Rectal smooth muscle tissue (tissue), 1 donor: ENCODE results near the gene SLC5A10.
"Not testable (repeated sequence)": the region's sequence is repeated elsewhere in the genome, so short reads cannot be mapped to it uniquely, and the experiment has no call there.

ENCODE experiments used
- H3K27ac ChIP-seq: one replicate; pipeline ENCODE4 v1.7.0; 2013; ENCODE audit warnings: low read depth, low read length, inconsistent platforms
- H3K27me3 ChIP-seq: one replicate; pipeline ENCODE4 v1.7.0; 2013; ENCODE audit warnings: low read length; ENCODE audit not compliant: control insufficient read depth, insufficient read depth
- H3K36me3 ChIP-seq: one replicate; pipeline ENCODE4 v1.7.0; 2013; ENCODE audit warnings: low read length; ENCODE audit not compliant: control insufficient read depth, insufficient read depth
- H3K4me1 ChIP-seq: one replicate; pipeline ENCODE4 v1.7.0; 2013; ENCODE audit warnings: low read length; ENCODE audit not compliant: control insufficient read depth, insufficient read depth
- H3K4me3 ChIP-seq: one replicate; pipeline ENCODE4 v1.7.0; 2013; ENCODE audit warnings: low read length
- H3K9ac ChIP-seq: one replicate; pipeline ENCODE4 v1.7.0; 2013; ENCODE audit warnings: low read length

Gene SLC5A10

GRCh38 chr17:19016881-19017280 is 64.9 kb downstream of the SLC5A10 start:
- Histone ChIP-seq H3K27ac (no peak overlapping the region), H3K4me1 (no peaks in the 10 kb centered on the region), H3K36me3 (no peaks in the 10 kb centered on the region), H3K4me3 (no peak overlapping the region), H3K9ac (no peak overlapping the region), H3K27me3 (no peaks in the 10 kb centered on the region)

- no peak overlapping the region for H3K27ac ChIP-seq
- H3K36me3 ChIP-seq, result no peaks in the 10 kb centered on the region
- H3K4me1 ChIP-seq, result no peaks in the 10 kb centered on the region
- H3K27me3 ChIP-seq, result no peaks in the 10 kb centered on the region
- no peak overlapping the region for H3K4me3 ChIP-seq
- no peak overlapping the region for H3K9ac ChIP-seq
These were observed 65.4 kb downstream of the SLC5A10 start for GRCh38 chr17:19017401-19017800.

GRCh38 chr17:19017804-19018599 is 66.0 kb downstream of the SLC5A10 start:
- Histone ChIP-seq H3K27me3 (no peaks in the 10 kb centered on the region), H3K36me3 (no peaks in the 10 kb centered on the region), H3K27ac (no peak overlapping the region), H3K9ac (no peak overlapping the region), H3K4me1 (no peaks in the 10 kb centered on the region), H3K4me3 (no peak overlapping the region)

- no peaks in the 10 kb centered on the region for H3K36me3 ChIP-seq
- H3K4me3 ChIP-seq, result no peak overlapping the region
- H3K4me1 ChIP-seq, result no peaks in the 10 kb centered on the region
- H3K9ac ChIP-seq, result no peak overlapping the region
- no peak overlapping the region for H3K27ac ChIP-seq
- no peaks in the 10 kb centered on the region for H3K27me3 ChIP-seq
These were observed 66.6 kb downstream of the SLC5A10 start for GRCh38 chr17:19018600-19018950.

- Histone ChIP-seq H3K4me3 (no peak overlapping the region), H3K36me3 (no peaks in the 10 kb centered on the region), H3K4me1 (no peaks in the 10 kb centered on the region), H3K27ac (no peak overlapping the region), H3K27me3 (no peaks in the 10 kb centered on the region), H3K9ac (no peak overlapping the region)
These were observed 67.3 kb downstream of the SLC5A10 start for GRCh38 chr17:19019041-19019941.

- Histone ChIP-seq H3K36me3 (no peaks in the 10 kb centered on the region), H3K27ac (no peak overlapping the region), H3K4me3 (no peak overlapping the region), H3K4me1 (no peaks in the 10 kb centered on the region), H3K27me3 (no peaks in the 10 kb centered on the region), H3K9ac (no peak overlapping the region)
These were observed 68.1 kb downstream of the SLC5A10 start for GRCh38 chr17:19020016-19020415.

- H3K36me3 ChIP-seq, H3K9ac ChIP-seq, H3K4me1 ChIP-seq, H3K27ac ChIP-seq, H3K4me3 ChIP-seq, H3K27me3 ChIP-seq: not testable (repeated sequence)
These were observed 69.2 kb downstream of the SLC5A10 start for GRCh38 chr17:19021011-19021621.

- no peak overlapping the region for H3K9ac ChIP-seq
These were observed 69.7 kb downstream of the SLC5A10 start for GRCh38 chr17:19021622-19022083.

GRCh38 chr17:19022128-19022527 is 70.2 kb downstream of the SLC5A10 start:
- no peak overlapping the region for H3K4me3 ChIP-seq
- no peaks in the 10 kb centered on the region for H3K36me3 ChIP-seq
- H3K4me1 ChIP-seq, result no peaks in the 10 kb centered on the region
- no peak overlapping the region for H3K9ac ChIP-seq
- no peaks in the 10 kb centered on the region for H3K27me3 ChIP-seq
- no peak overlapping the region for H3K27ac ChIP-seq

More at GRCh38 chr17:19021622-19022083, 69.7 kb downstream of the SLC5A10 start:
- Histone ChIP-seq H3K4me3 (no peak overlapping the region), H3K36me3 (no peaks in the 10 kb centered on the region), H3K27ac (no peak overlapping the region), H3K4me1 (no peaks in the 10 kb centered on the region), H3K27me3 (no peaks in the 10 kb centered on the region)

GRCh38 chr17:19022747-19023146 is 70.8 kb downstream of the SLC5A10 start:
- no peak overlapping the region for H3K27ac ChIP-seq
- H3K9ac ChIP-seq, result no peak overlapping the region
- no peaks in the 10 kb centered on the region for H3K36me3 ChIP-seq
- no peaks in the 10 kb centered on the region for H3K4me1 ChIP-seq
- H3K27me3 ChIP-seq, result no peaks in the 10 kb centered on the region
- H3K4me3 ChIP-seq, result no peak overlapping the region

- Histone ChIP-seq H3K4me1 (no peaks in the 10 kb centered on the region), H3K27ac (no peak overlapping the region), H3K36me3 (no peaks in the 10 kb centered on the region), H3K9ac (no peak overlapping the region), H3K27me3 (no peaks in the 10 kb centered on the region), H3K4me3 (no peak overlapping the region)
These were observed 71.4 kb downstream of the SLC5A10 start for GRCh38 chr17:19023209-19023999.
